ENCODE data around the gene ADGRL3. TPM values are rescaled to one million over a fixed set of nuclear protein-coding genes. Genes with fewer than 3 reads are reported as not detected.

ADGRL3 gene
- total RNA-seq, 1 donor from 2014 or later: 0.33 TPM

DNA sequence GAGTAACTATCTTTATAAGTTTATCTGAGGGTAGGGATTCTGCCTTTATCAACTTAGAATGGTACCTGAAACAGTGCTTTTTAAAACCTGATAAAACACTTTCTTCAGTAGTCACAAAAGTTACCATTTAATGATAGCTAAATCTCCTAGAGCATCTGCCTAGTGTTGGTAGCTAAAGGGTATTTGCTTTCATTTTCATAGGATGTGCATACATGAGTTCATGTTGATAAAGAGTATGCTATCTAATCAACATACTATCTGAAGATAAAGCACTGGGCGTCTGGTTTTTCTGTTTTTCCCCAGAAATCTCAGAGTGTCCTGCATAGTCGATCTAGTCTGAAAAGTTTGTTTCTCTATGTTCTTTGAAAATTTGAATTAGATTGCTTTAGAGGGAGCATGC is 75.1 kb downstream of the ADGRL3 start:
- ATAC-seq: no peak
- DNase-seq (ENCODE audit: low spot score): no peak

DNA sequence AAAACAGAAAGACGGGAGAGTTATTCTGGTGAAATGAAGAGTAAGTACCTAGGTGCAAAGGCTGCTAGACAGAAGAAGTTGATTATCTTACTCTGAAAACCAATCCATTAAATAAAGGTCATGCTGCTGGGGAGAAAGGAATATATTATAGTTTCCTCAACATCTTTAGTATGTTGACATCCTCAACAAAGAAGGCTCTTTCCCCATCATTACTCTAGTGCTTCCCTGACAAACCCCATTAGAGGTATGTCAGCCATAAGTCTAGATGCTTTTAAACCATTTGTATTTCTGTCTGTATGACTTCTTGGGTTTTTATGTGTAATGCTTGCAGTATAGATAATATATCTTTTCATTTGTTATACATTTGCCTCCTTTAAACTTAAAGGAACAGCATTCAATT is 75.9 kb downstream of the ADGRL3 start:
- ATAC-seq (no peak), DNase-seq (ENCODE audit: low spot score) (no peak)

DNA sequence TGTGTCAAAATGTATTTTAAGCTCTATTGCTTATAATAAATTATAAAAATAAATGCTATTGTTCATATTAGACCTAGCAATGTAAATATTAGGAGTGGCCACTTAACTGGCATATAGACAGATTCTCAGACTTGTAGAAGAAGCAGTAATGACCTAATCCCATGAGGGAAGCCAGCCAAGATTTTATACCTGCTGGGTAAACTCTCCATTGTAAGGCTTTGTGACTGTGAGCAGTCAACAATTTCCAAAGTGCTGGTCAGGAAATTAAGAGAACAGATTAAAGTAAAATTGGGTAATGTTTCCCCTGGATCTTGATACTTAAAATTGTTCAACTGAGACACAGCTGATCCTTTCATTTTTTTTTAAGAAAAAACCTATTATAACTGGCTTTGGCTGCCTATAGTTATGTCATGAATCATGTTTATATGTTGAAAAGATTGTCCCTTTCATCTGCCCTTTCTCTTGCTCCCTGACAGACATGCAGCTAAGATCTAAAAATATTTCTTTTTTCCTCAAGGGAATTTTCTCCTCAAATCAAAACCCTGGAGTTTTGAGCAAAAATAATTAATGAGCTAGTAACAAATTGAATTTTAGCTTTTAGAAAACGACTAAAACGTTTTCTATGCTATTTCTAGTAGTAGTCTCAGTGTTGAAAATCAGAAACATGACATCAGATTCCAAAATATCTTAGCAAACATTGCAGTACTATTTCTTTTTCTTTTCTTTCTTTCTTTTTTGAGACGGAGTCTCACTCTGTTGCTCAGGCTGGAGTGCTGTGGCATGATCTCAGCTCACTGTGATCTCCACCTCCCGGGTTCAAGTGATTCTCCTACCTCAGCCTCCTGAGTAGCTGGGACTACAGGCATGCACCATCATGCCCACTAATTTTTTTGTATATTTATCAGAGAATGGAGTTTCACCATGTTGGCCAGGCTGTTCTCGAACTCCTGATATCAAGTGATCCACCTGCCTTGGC is 77.9 kb downstream of the ADGRL3 start:
- DNase-seq (ENCODE audit: low spot score) (no peak), ATAC-seq (no peak)

DNA sequence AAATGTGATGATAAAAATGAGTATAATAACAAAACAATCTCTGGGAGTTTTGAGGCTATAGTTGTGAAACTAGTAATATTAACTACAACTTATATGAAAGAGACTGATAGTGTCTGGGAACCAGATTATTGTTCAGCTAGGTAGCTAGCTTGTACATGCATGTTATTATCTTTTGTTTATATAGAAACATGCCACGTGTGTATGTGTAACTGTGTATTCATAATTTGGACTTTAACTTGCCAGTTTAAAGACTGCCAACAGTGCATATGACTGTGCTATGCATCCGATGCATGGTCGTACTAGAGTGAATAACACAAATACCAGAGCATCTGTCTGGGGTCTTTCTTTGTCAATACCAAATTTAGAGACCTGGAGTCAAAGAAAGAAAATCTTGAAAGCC is 92.2 kb downstream of the ADGRL3 start:
- ATAC-seq: no peak
- DNase-seq (ENCODE audit: low spot score): no peak

- DNase-seq (ENCODE audit: low spot score) (no peak), ATAC-seq (no peak)
Measured at GRCh38 chr4:61293707-61294400, 93.7 kb downstream of the ADGRL3 start.

DNA sequence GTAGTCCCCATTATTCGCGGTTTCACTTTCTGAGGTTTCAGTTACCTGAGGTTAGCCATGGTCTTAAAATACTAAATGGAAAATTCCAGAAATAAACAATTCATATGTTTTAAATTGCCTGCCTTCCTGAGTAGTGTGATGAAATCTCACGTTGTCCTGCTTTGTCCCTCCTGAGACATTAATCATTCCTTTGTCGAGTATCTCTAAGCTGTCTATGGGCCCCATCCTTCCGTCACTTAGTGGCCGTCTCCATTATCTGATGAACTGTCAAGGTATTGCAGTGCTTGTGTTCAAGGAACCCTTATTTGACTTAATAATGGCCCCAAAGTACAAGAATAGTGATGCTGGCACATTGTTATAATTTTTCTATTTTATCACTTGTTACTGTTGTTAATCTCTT is 94.8 kb downstream of the ADGRL3 start:
- ATAC-seq (no peak), DNase-seq (ENCODE audit: low spot score) (no peak)

DNA sequence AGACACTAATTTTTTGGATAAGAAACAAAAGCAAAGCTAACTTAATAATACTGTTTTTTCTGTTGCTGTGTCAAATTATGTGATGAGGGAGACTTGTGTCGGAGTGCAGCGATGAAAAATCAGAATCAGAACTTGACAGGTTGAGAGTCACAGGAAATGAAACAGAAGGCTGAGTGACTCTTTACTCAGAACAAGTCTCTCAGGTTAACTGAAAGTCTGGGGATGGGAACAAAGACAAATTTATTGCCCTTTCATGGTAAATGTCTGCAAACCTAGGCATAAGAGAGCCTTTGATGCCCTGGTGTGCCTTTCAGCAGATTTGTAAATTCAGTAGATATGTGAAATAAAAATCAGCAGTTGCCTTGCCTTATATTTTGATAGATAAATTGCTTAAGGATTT is 96.0 kb downstream of the ADGRL3 start:
- DNase-seq (ENCODE audit: low spot score) (no peak), ATAC-seq (no peak)

DNA sequence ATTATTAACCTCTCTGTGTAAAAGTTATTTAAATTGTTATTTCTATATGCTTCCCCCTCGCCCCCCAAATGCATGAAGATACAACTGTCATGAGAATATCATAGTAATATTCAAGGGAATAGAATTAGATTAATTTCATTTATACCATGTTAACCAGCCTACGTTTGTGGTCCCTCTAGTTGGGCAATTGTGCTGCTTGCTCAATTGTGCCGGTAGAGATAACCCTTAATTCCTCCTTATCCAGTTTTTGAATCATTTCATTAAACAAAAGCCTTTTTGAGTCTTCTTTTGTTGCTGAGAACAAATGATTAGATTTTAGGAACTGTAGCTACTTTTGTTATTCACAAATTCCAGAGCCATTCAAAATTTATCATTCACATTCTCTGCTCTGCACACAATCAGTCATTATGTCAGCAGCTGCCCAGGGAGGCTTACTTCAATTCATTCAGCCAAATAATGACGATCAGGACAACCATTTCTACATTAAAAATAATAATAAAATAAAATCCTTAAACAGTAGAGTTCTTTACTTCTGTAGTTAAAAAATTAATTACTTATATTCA is 98.1 kb downstream of the ADGRL3 start:
- DNase-seq (ENCODE audit: low spot score) (no peak), ATAC-seq (no peak)

DNA sequence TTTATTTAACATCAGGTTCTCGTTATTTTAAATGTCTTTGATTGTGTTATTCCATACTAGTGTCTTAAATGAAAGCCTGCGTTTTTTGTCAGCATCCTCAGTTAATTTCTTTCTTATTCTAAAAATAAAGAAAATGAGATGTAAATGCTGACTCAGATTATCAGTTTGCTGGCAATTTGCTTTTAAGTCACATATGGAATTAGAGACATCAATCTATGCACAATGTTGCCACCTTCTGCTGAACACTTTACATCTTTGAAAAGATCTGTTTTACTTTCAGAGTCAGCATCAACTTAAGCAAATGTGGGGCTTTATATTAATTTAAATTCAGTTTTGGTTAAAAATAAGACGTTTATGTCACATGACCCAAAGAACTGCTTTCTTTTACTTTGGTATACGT is 99.2 kb downstream of the ADGRL3 start:
- ATAC-seq (no peak), DNase-seq (ENCODE audit: low spot score) (no peak)

GRCh38 chr4:61300266-61300844 is 100.2 kb downstream of the ADGRL3 start:
- DNase-seq (ENCODE audit: low spot score) (no peak), ATAC-seq (no peak)

DNA sequence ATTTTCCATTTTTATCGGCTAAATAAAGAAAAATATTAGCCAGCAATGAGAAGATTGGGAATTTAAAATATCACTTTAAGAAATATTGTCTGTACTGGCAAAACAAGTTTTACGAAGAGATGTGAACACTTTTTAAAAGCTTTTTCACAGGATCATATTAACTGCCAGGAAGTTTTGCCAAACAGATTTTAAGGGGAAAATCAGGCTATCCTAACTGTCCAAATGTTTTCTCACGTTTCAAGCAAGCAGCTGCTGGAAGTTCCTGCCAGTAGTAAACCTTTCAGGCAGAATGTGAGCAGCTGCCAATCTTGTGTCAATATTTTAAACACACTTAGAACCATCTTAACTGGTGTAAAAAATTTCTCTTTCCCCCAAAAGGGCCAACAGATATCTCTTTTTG is 101.1 kb downstream of the ADGRL3 start:
- ATAC-seq: no peak

GRCh38 chr4:61308033-61308432 is 107.9 kb downstream of the ADGRL3 start:
- no peak for ATAC-seq
- DNase-seq (ENCODE audit: low spot score): no peak

More for the DNA sequence above, 101.1 kb downstream of the ADGRL3 start:
- no peak for DNase-seq (ENCODE audit: low spot score)

DNA sequence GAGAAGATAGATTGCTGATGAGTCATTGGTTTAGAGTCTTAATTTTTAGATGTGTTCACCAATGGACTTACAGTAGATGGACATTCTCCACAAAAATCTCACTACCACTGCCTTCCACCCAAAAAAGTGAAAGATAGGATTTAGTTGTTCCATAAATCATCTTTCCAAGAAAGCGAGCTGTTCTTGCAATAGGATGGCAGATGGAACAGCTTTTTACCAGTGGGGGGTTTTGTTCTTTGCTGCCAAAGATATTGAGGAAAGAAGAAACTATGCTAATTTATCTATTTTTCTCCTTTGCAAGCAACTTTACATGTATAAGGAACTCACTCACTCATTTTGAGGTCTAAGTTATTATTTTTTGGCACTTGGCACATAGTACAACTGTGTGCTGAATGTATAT is 109.5 kb downstream of the ADGRL3 start:
- DNase-seq (ENCODE audit: low spot score) (no peak), ATAC-seq (no peak)

- DNase-seq (ENCODE audit: low spot score) (no peak), ATAC-seq (no peak)
Measured at GRCh38 chr4:61312526-61312925, 112.4 kb downstream of the ADGRL3 start.

DNA sequence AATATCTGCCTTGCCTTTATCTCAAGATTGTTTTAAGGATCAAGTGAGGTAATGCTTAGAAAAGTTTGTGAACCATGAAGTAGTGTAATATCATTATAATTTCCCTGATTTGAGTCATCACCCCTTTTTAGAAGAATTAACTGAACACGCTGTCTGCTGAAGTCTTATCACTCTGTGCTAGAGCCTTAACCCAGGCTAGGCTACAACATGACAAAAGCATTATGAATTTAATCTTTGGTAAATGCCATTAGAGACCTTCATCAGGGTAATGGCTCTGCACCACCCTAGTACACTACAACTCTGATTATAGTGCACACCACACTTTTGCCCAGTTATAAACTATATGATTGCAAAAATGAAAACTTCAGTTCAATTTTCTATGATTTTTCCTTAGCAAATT is 118.3 kb downstream of the ADGRL3 start:
- DNase-seq (ENCODE audit: low spot score) (no peak), ATAC-seq (no peak)

DNA sequence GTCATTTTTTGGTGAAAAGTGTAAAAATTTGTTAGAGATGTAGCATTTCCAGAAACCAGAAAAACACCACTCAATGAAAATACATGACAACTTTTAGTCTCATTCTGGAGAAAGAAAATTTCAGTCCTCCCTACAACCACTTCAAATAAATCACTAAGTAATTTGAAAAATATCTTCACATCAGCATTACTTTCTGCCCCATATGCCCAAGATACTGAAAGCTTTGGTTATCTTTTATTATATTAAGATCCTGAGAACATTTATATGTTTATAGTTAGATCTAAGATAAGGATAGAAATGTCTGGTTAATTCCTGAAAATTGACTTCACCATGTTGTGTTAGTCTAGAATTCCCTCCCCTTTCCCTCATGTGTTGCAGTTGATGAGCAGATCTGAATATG is 119.0 kb downstream of the ADGRL3 start:
- no peak for ATAC-seq
- no peak for DNase-seq (ENCODE audit: low spot score)

- no peak for DNase-seq (ENCODE audit: low spot score)
- no peak for ATAC-seq
Measured at GRCh38 chr4:61320154-61320553, 120.0 kb downstream of the ADGRL3 start.

DNA sequence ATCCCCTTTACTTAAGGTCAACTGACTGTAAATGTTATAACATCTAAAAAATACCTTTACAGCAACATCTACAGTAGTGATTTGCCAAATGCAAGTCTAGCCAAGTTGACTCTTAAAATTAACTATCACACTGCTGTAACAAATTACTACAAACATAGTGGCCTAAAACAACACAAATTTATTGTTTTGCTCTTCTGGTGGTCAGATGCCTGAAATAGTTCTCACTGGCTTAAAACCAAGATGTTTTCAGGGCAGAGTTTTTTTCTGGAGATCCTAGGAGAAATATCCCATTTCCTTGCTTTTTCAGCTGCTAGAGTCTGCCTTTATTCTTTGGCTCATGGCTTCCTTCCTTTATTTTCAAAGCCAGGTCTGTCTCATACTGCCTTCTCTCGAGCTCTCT is 120.5 kb downstream of the ADGRL3 start:
- ATAC-seq (no peak), DNase-seq (ENCODE audit: low spot score) (no peak)

- DNase-seq (ENCODE audit: low spot score): no peak
- ATAC-seq: no peak
Measured at GRCh38 chr4:61332693-61333092, 132.6 kb downstream of the ADGRL3 start.

DNA sequence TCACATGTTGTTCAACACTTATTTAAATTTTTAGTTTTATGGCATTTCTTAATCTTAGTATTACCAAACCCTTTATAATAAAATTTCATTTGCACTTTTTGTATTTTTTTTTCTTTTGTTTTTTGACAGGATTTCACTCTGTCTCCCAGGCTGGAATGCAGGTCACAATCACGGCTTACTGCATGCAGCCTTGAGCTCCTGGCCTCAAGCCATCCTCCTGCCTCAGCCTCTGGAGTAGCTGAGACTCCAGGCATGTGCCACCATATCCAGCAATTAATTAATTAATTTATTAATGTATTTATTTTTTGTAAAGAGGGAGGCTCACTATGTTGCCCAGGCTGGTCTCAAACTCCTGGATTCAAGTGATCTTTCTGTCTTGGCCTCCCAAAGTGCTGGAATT is 133.4 kb downstream of the ADGRL3 start:
- no peak for ATAC-seq
- no peak for DNase-seq (ENCODE audit: low spot score)

GRCh38 chr4:61335241-61335763 is 135.2 kb downstream of the ADGRL3 start:
- no peak for DNase-seq (ENCODE audit: low spot score)
- ATAC-seq: no peak
